B cell (primary cell): Measurements from ENCODE around the gene RCOR3. TPM values are rescaled to one million over a fixed set of nuclear protein-coding genes. Genes with fewer than 3 reads are reported as not detected.

Source experiments
- ATAC-seq: fragments of 200-7000 bp; cut with Tn5 transposase; one replicate; pipeline ENCODE4 v1.10.0; 2021; ENCODE audit warnings: low read depth, mild to moderate bottlenecking, moderate number of reproducible peaks, moderate library complexity
- CTCF ChIA-PET: fragments of 350-600 bp; sonication (Branson Sonifier 250); formaldehyde crosslinking; loops from one replicate; lab custom pipeline; 2021; ENCODE audit warnings: antibody characterized with exemption, inconsistent platforms; lab: Charles Lee
- POLR2A ChIA-PET: fragments of 350-600 bp; sonication (Branson Sonifier 250); formaldehyde crosslinking; loops from one replicate; lab custom pipeline; 2021; ENCODE audit warnings: antibody characterized with exemption; lab: Charles Lee
- DNase-seq: peaks from one replicate; pipeline ENCODE4 v3.0.0; 2013
- H2AFZ ChIP-seq: 2 replicates; pipeline ENCODE4 v1.6.1; 2012; ENCODE audit warnings: mild to moderate bottlenecking, low read depth, low read length; ENCODE audit not compliant: insufficient read depth, poor library complexity, severe bottlenecking
- H3K27ac ChIP-seq, 2 donors: 1 replicate in 1 of 2; 2 replicates in 1 of 2; pipeline ENCODE4 v1.5.1; 2012 to 2013; ENCODE audit warnings: low read length in 2 of 2, mild to moderate bottlenecking in 2 of 2, moderate library complexity in 1 of 2
- H3K27me3 ChIP-seq, 4 experiments: fragments of 200-600 bp in 1 of 4; sonication (generic) in 1 of 4; replicated peaks in 1 of 4; 1 replicate in 2 of 4; 2 replicates in 2 of 4; pipeline versions ENCODE4 v1.6.1 to v1.7.0; 2013 to 2016; ENCODE audit warnings: low read length in 3 of 4, mild to moderate bottlenecking in 2 of 4, mixed read lengths in 1 of 4, moderate library complexity in 1 of 4; ENCODE audit not compliant: insufficient read depth in 4 of 4, control insufficient read depth in 3 of 4; ENCODE audit errors: control extremely low read depth in 1 of 4
- H3K36me3 ChIP-seq, 2 experiments: replicated peaks in 1 of 2; 1 replicate in 1 of 2; 2 replicates in 1 of 2; pipeline versions ENCODE4 v1.6.1 to v1.7.1; 2013; ENCODE audit warnings: low read length in 1 of 2; ENCODE audit not compliant: insufficient read depth in 2 of 2, control insufficient read depth in 1 of 2; ENCODE audit errors: control extremely low read depth in 1 of 2, extremely low read depth in 1 of 2
- H3K4me1 ChIP-seq, 2 donors: fragments of 200-600 bp in 1 of 2; sonication (generic) in 1 of 2; 1 replicate in 1 of 2; 2 replicates in 1 of 2; pipeline versions ENCODE4 v1.5.1 to v1.6.1; 2013 to 2017; ENCODE audit warnings: low read length in 2 of 2; ENCODE audit not compliant: control insufficient read depth in 2 of 2, insufficient read depth in 2 of 2
- H3K4me2 ChIP-seq: replicated peaks from 2 replicates; pipeline ENCODE3; 2012; ENCODE audit warnings: mild to moderate bottlenecking, low read depth, low read length; ENCODE audit not compliant: poor library complexity, severe bottlenecking
- H3K4me3 ChIP-seq, 5 experiments: fragments of 200-600 bp in 1 of 5; sonication (generic) in 1 of 5; 1 replicate in 3 of 5; 2 replicates in 2 of 5; pipeline versions ENCODE4 v1.5.1 to v1.7.0; 2011 to 2016; ENCODE audit warnings: low read length in 4 of 5, mild to moderate bottlenecking in 4 of 5, low read depth in 2 of 5, control low read depth in 1 of 5, moderate library complexity in 1 of 5; ENCODE audit not compliant: insufficient read depth in 1 of 5; ENCODE audit errors: control extremely low read depth in 1 of 5, extremely low read depth in 1 of 5
- H3K79me2 ChIP-seq: fragments of 200-600 bp; sonication (generic); one replicate; pipeline ENCODE4 v1.6.0; 2016; ENCODE audit warnings: low read length; ENCODE audit not compliant: control insufficient read depth, insufficient read depth
- H3K9ac ChIP-seq: fragments of 200-600 bp; sonication (generic); 2 replicates; pipeline ENCODE4 v1.6.1; 2017; ENCODE audit warnings: mild to moderate bottlenecking, low read length, moderate library complexity
- H3K9me3 ChIP-seq, 3 donors: one replicate each; pipeline versions ENCODE4 v1.6.1 to v1.7.1; 2013; ENCODE audit warnings: low read length in 2 of 3; ENCODE audit not compliant: control insufficient read depth in 2 of 3, insufficient read depth in 1 of 3; ENCODE audit errors: control extremely low read depth in 1 of 3
- H4K20me1 ChIP-seq: 2 replicates; pipeline ENCODE4 v1.6.0; 2012; ENCODE audit warnings: mild to moderate bottlenecking, low read length; ENCODE audit not compliant: insufficient read depth, control insufficient read depth, poor library complexity, severe bottlenecking
- H3K27ac Mint-ChIP-seq: one replicate; pipeline ENCODE4 v1.8.0; 2021; ENCODE audit warnings: mixed read lengths
- H3K27me3 Mint-ChIP-seq: one replicate; pipeline ENCODE4 v1.8.0; 2021; ENCODE audit warnings: mixed read lengths
- H3K4me1 Mint-ChIP-seq: one replicate; pipeline ENCODE4 v1.8.0; 2021; ENCODE audit warnings: mixed read lengths
- H3K4me3 Mint-ChIP-seq: one replicate; pipeline ENCODE4 v1.8.0; 2021; ENCODE audit warnings: mixed read lengths
- H3K9me3 Mint-ChIP-seq: one replicate; pipeline ENCODE4 v1.8.0; 2022; ENCODE audit warnings: mixed read lengths; ENCODE audit not compliant: insufficient read depth
- CTCF ChIP-seq: fragments of 200-600 bp; IDR thresholded peaks from one replicate; pipeline ENCODE4 v1.8.0; 2022; ENCODE audit warnings: antibody characterized with exemption, mild to moderate bottlenecking
- EZH2 ChIP-seq: IDR thresholded peaks from 2 replicates; pipeline ENCODE4 v1.6.1; 2012; ENCODE audit warnings: borderline replicate concordance, low read depth, mild to moderate bottlenecking, moderate library complexity, low read length; ENCODE audit not compliant: insufficient read depth, poor library complexity, severe bottlenecking
- WGBS: methylation state at CpG from one replicate; pipeline ENCODE4 v1.1.5; 2013; ENCODE audit warnings: missing lambda C conversion rate; ENCODE audit not compliant: insufficient coverage; 5-methylcytosine and 5-hydroxymethylcytosine counted together
- intact Hi-C: fragments of 100-400 bp; cut with micrococcal nuclease; formaldehyde crosslinking; loops from one replicate; pipeline ENCODE4 v1.10.0; 2022
- polyA plus RNA-seq: library from polyadenylated mRNA; depleted of rRNA; stranded (reverse); fragments of >200 nt; gene quantifications from 2 replicates; pipeline ENCODE4 v1.2.3, GENCODE V29; 2012
- total RNA-seq, 2 donors: library from RNA; stranded (reverse); fragments of 120-200 nt in 1 of 2; gene quantifications; 1 replicate in 1 of 2; 2 replicates in 1 of 2; pipeline versions ENCODE4 v1.2.3 to v1.2.4, GENCODE V29; 2013 to 2022

RCOR3 gene
- total and polyA plus RNA-seq, 2 donors (not counting 1 experiment from before 2014, with no cell fraction given): 42.7 to 120 TPM

- peaks cover 98 to 100% of the 10 kb centered on the region in 2 donors for H3K4me1 ChIP-seq
- peak overlapping the region; percentile 80 for H3K4me2 ChIP-seq
- H3K27ac Mint-ChIP-seq: peak overlapping the region; percentile 84
- H3K4me1 Mint-ChIP-seq: peaks cover 93% of the 10 kb centered on the region
- intact Hi-C loops: loop anchor here (1.0 to 10.0 kb wide), 4 partner anchors 9 to 992 kb away; no protein-coding TSS in a partner anchor
- ChIA-PET CTCF (interaction anchor here (1.2 to 18.7 kb wide), 5 partner anchors 9 to 140 kb away, joined by 3 to 333 read pairs (median 12); partner anchors contain the start of gene TRAF5), POLR2A (interaction anchor here (0.8 to 1.1 kb wide), 3 partner anchors 8 to 15 kb away, joined by 3 read pairs; no protein-coding TSS in a partner anchor)
- ATAC-seq (no peak), DNase-seq (no peak)
- H3K9me3 Mint-ChIP-seq: no peaks in the 10 kb centered on the region
- 96% methylated on average over 15 of the region's 15 CpGs for WGBS
- no peaks in the 10 kb centered on the region for H3K27me3 Mint-ChIP-seq
- peak overlapping the region in 1 of 5 experiments; percentile 54 for H3K4me3 ChIP-seq
- H3K4me3 Mint-ChIP-seq: peak overlapping the region; percentile 62
- no peak for TF ChIP-seq CTCF
- TF ChIP-seq EZH2: no peak
- H3K36me3 ChIP-seq: peaks cover 0 to 36% of the 10 kb centered on the region in 2 experiments
- peak overlapping the region; percentile 90 to 92 for H3K27ac ChIP-seq
- peaks cover 100% of the 10 kb centered on the region for H3K79me2 ChIP-seq
- H2AFZ ChIP-seq: no peak overlapping the region
- no peaks in the 10 kb centered on the region for H3K9me3 ChIP-seq
- peaks cover 45% of the 10 kb centered on the region for H4K20me1 ChIP-seq
- H3K27me3 ChIP-seq: no peaks in the 10 kb centered on the region
- H3K9ac ChIP-seq: peak overlapping the region; percentile 63
Observed at GRCh38 chr1:211336775-211337174, 77.6 kb downstream of the RCOR3 start.
